ENCODE results near the gene NOC2L. TPM values are rescaled to one million over a fixed set of nuclear protein-coding genes. Genes with fewer than 3 reads are reported as not detected.

The NOC2L gene
- total RNA-seq, 1 donor from 2014 or later: 50.6 TPM

GRCh38 chr1:920521-920920, 38.5 kb downstream of the NOC2L start:
- DNase-seq (ENCODE audit: low spot score): no peak
- H3K27ac Mint-ChIP-seq (ENCODE audit: unreplicated experiment): no peak overlapping the region

GRCh38 chr1:920010-920409, 39.0 kb downstream of the NOC2L start:
- Mint-ChIP-seq H3K27ac (ENCODE audit: unreplicated experiment) (no peak overlapping the region), H3K36me3 (ENCODE audit: low read depth) (no peaks in the 10 kb centered on the region), H3K27me3 (ENCODE audit: low read depth) (peaks cover 25% of the 10 kb centered on the region), H3K4me3 (ENCODE audit: unreplicated experiment) (no peak overlapping the region), H3K9me3 (ENCODE audit: low read depth) (no peaks in the 10 kb centered on the region), H3K4me1 (ENCODE audit: low read depth) (peaks cover 18% of the 10 kb centered on the region)
- TF ChIP-seq, protein P1, sequence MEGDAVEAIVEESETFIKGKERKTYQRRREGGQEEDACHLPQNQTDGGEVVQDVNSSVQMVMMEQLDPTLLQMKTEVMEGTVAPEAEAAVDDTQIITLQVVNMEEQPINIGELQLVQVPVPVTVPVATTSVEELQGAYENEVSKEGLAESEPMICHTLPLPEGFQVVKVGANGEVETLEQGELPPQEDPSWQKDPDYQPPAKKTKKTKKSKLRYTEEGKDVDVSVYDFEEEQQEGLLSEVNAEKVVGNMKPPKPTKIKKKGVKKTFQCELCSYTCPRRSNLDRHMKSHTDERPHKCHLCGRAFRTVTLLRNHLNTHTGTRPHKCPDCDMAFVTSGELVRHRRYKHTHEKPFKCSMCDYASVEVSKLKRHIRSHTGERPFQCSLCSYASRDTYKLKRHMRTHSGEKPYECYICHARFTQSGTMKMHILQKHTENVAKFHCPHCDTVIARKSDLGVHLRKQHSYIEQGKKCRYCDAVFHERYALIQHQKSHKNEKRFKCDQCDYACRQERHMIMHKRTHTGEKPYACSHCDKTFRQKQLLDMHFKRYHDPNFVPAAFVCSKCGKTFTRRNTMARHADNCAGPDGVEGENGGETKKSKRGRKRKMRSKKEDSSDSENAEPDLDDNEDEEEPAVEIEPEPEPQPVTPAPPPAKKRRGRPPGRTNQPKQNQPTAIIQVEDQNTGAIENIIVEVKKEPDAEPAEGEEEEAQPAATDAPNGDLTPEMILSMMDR (IDR thresholded peaks at IDR 0.05): no peak
- DNase-seq (ENCODE audit: low spot score): peak; percentile 89

More at GRCh38 chr1:920521-920920, 38.5 kb downstream of the NOC2L start:
- no peak overlapping the region for H3K4me3 Mint-ChIP-seq (ENCODE audit: unreplicated experiment)
- peaks cover 18% of the 10 kb centered on the region for H3K4me1 Mint-ChIP-seq (ENCODE audit: low read depth)
- TF ChIP-seq, protein P1 (IDR thresholded peaks at IDR 0.05): no peak
- no peaks in the 10 kb centered on the region for H3K9me3 Mint-ChIP-seq (ENCODE audit: low read depth)
- no peaks in the 10 kb centered on the region for H3K36me3 Mint-ChIP-seq (ENCODE audit: low read depth)
- H3K27me3 Mint-ChIP-seq (ENCODE audit: low read depth): peaks cover 20% of the 10 kb centered on the region

- H3K4me1 Mint-ChIP-seq (ENCODE audit: low read depth): peaks cover 18% of the 10 kb centered on the region
- H3K36me3 Mint-ChIP-seq (ENCODE audit: low read depth): no peaks in the 10 kb centered on the region
- no peak overlapping the region for H3K4me3 Mint-ChIP-seq (ENCODE audit: unreplicated experiment)
- no peaks in the 10 kb centered on the region for H3K9me3 Mint-ChIP-seq (ENCODE audit: low read depth)
- TF ChIP-seq, protein P1 (IDR thresholded peaks at IDR 0.05): peak; percentile 10
- peak; percentile 82 for DNase-seq (ENCODE audit: low spot score)
- H3K27ac Mint-ChIP-seq (ENCODE audit: unreplicated experiment): no peak overlapping the region
- peaks cover 29% of the 10 kb centered on the region for H3K27me3 Mint-ChIP-seq (ENCODE audit: low read depth)
Measured at GRCh38 chr1:919271-919872, 39.7 kb downstream of the NOC2L start.

- peaks cover 33% of the 10 kb centered on the region for H3K27me3 Mint-ChIP-seq (ENCODE audit: low read depth)
- no peak overlapping the region for H3K27ac Mint-ChIP-seq (ENCODE audit: unreplicated experiment)
- TF ChIP-seq, protein P1 (IDR thresholded peaks at IDR 0.05): no peak
- peak; percentile 63 for DNase-seq (ENCODE audit: low spot score)
- peaks cover 18% of the 10 kb centered on the region for H3K4me1 Mint-ChIP-seq (ENCODE audit: low read depth)
- no peaks in the 10 kb centered on the region for H3K36me3 Mint-ChIP-seq (ENCODE audit: low read depth)
- no peaks in the 10 kb centered on the region for H3K9me3 Mint-ChIP-seq (ENCODE audit: low read depth)
- H3K4me3 Mint-ChIP-seq (ENCODE audit: unreplicated experiment): no peak overlapping the region
Measured at GRCh38 chr1:918843-919242, 40.2 kb downstream of the NOC2L start.

GRCh38 chr1:918353-918752, 40.7 kb downstream of the NOC2L start:
- TF ChIP-seq, protein P1 (IDR thresholded peaks at IDR 0.05): no peak

More at GRCh38 chr1:918353-918752, 40.7 kb downstream of the NOC2L start:
- Mint-ChIP-seq H3K4me1 (ENCODE audit: low read depth) (peaks cover 16% of the 10 kb centered on the region), H3K27ac (ENCODE audit: unreplicated experiment) (no peak overlapping the region), H3K4me3 (ENCODE audit: unreplicated experiment) (no peak overlapping the region), H3K9me3 (ENCODE audit: low read depth) (no peaks in the 10 kb centered on the region), H3K27me3 (ENCODE audit: low read depth) (peaks cover 33% of the 10 kb centered on the region), H3K36me3 (ENCODE audit: low read depth) (no peaks in the 10 kb centered on the region)
- DNase-seq (ENCODE audit: low spot score): peak; percentile 88

All from chondrocyte (in vitro differentiated cells).